Type B pancreatic cell (in vitro differentiated cells): ENCODE data around the gene MYMX. TPM values are rescaled to one million over a fixed set of nuclear protein-coding genes. Genes with fewer than 3 reads are reported as not detected.
"Not testable (repeated sequence)": the region's sequence is repeated elsewhere in the genome, so short reads cannot be mapped to it uniquely, and the experiment has no call there.

ENCODE experiments used
- DNase-seq: peaks from one replicate; pipeline ENCODE4 v3.0.0; 2021; ENCODE audit warnings: mixed read lengths; ENCODE audit not compliant: unreplicated experiment; ENCODE audit errors: extremely low spot score
- H3K27ac Mint-ChIP-seq: 2 replicates; pipeline ENCODE4 v1.8.0; 2021; ENCODE audit warnings: mild to moderate bottlenecking, mixed read lengths
- H3K27me3 Mint-ChIP-seq: 2 replicates; pipeline ENCODE4 v1.8.0; 2021; ENCODE audit warnings: mixed read lengths
- H3K36me3 Mint-ChIP-seq: 2 replicates; pipeline ENCODE4 v1.8.0; 2021; ENCODE audit warnings: mixed read lengths
- H3K4me1 Mint-ChIP-seq: one replicate; pipeline ENCODE4 v1.8.0; 2021; ENCODE audit warnings: mixed read lengths; ENCODE audit not compliant: unreplicated experiment
- H3K4me3 Mint-ChIP-seq: 2 replicates; pipeline ENCODE4 v1.8.0; 2021; ENCODE audit warnings: mild to moderate bottlenecking, mixed read lengths
- H3K9me3 Mint-ChIP-seq: 2 replicates; pipeline ENCODE4 v1.8.0; 2021; ENCODE audit warnings: mixed read lengths
- CTCF ChIP-seq: fragments of 200-600 bp; sonication (generic); conservative IDR thresholded peaks from 2 replicates; pipeline ENCODE4 v1.5.0; 2021; ENCODE audit warnings: antibody characterized with exemption, mild to moderate bottlenecking
- total RNA-seq: library from RNA; stranded (reverse); gene quantifications from 2 replicates; pipeline ENCODE4 v1.2.1, GENCODE V29; 2021; ENCODE audit warnings: low replicate concordance

The MYMX gene
- total RNA-seq, 1 donor from 2014 or later: 0.53 TPM

- no peak for TF ChIP-seq CTCF
- Mint-ChIP-seq H3K27ac (no peak overlapping the region), H3K4me1 (peaks cover 17% of the 10 kb centered on the region), H3K27me3 (peaks cover 5% of the 10 kb centered on the region), H3K4me3 (no peak overlapping the region), H3K9me3 (no peaks in the 10 kb centered on the region), H3K36me3 (no peaks in the 10 kb centered on the region)
- DNase-seq: no peak
Measured at GRCh38 chr6:44190715-44191114, 26.0 kb upstream of the MYMX start.

GRCh38 chr6:44192428-44193041 is 24.2 kb upstream of the MYMX start:
- Mint-ChIP-seq H3K36me3 (no peaks in the 10 kb centered on the region), H3K4me3 (peak overlapping the region; percentile 54), H3K27ac (peak overlapping the region; percentile 74), H3K27me3 (peaks cover 5% of the 10 kb centered on the region), H3K4me1 (peaks cover 11% of the 10 kb centered on the region), H3K9me3 (no peaks in the 10 kb centered on the region)
- DNase-seq: no peak
- no peak for TF ChIP-seq CTCF

- TF ChIP-seq CTCF: no peak
- peaks cover 11% of the 10 kb centered on the region for H3K4me1 Mint-ChIP-seq
- H3K36me3 Mint-ChIP-seq: no peaks in the 10 kb centered on the region
- H3K9me3 Mint-ChIP-seq: no peaks in the 10 kb centered on the region
- no peak overlapping the region for H3K4me3 Mint-ChIP-seq
- peaks cover 5% of the 10 kb centered on the region for H3K27me3 Mint-ChIP-seq
- H3K27ac Mint-ChIP-seq: no peak overlapping the region
- no peak for DNase-seq
Measured at GRCh38 chr6:44193307-44193910, 23.3 kb upstream of the MYMX start.

GRCh38 chr6:44194326-44194725 is 22.4 kb upstream of the MYMX start:
- Mint-ChIP-seq H3K4me1 (peaks cover 11% of the 10 kb centered on the region), H3K36me3 (no peaks in the 10 kb centered on the region), H3K4me3 (no peak overlapping the region), H3K27ac (no peak overlapping the region), H3K9me3 (no peaks in the 10 kb centered on the region), H3K27me3 (peaks cover 5% of the 10 kb centered on the region)
- no peak for TF ChIP-seq CTCF
- no peak for DNase-seq

GRCh38 chr6:44196351-44196750 is 20.4 kb upstream of the MYMX start:
- H3K27me3 Mint-ChIP-seq, H3K27ac Mint-ChIP-seq, H3K36me3 Mint-ChIP-seq, DNase-seq, H3K4me3 Mint-ChIP-seq, H3K9me3 Mint-ChIP-seq: not testable (repeated sequence)
- H3K4me1 Mint-ChIP-seq: peaks cover 20% of the 10 kb centered on the region

- H3K4me3 Mint-ChIP-seq: no peak overlapping the region
- no peaks in the 10 kb centered on the region for H3K36me3 Mint-ChIP-seq
- no peak overlapping the region for H3K27ac Mint-ChIP-seq
- no peaks in the 10 kb centered on the region for H3K9me3 Mint-ChIP-seq
- TF ChIP-seq CTCF: no peak
- no peaks in the 10 kb centered on the region for H3K27me3 Mint-ChIP-seq
- no peak for DNase-seq
- H3K4me1 Mint-ChIP-seq: peaks cover 12% of the 10 kb centered on the region
Measured at GRCh38 chr6:44198684-44199083, 18.0 kb upstream of the MYMX start.
